GM03348 (cell line): ENCODE results near the gene SYNGR3.
"Not testable (repeated sequence)": the region's sequence is repeated elsewhere in the genome, so short reads cannot be mapped to it uniquely, and the experiment has no call there.

Experiments used
- DNase-seq: peaks from one replicate; pipeline ENCODE4 v3.0.0; 2012; ENCODE audit warnings: low spot score

Gene SYNGR3

GRCh38 chr16:1989209-1990100 is at the start of gene SYNGR3:
Gene SYNGR3 (plus strand): TSS chr16:1989970. CDS start chr16:1990103, 133 bp downstream.
- DNase-seq, result peak; percentile 47

DNA sequence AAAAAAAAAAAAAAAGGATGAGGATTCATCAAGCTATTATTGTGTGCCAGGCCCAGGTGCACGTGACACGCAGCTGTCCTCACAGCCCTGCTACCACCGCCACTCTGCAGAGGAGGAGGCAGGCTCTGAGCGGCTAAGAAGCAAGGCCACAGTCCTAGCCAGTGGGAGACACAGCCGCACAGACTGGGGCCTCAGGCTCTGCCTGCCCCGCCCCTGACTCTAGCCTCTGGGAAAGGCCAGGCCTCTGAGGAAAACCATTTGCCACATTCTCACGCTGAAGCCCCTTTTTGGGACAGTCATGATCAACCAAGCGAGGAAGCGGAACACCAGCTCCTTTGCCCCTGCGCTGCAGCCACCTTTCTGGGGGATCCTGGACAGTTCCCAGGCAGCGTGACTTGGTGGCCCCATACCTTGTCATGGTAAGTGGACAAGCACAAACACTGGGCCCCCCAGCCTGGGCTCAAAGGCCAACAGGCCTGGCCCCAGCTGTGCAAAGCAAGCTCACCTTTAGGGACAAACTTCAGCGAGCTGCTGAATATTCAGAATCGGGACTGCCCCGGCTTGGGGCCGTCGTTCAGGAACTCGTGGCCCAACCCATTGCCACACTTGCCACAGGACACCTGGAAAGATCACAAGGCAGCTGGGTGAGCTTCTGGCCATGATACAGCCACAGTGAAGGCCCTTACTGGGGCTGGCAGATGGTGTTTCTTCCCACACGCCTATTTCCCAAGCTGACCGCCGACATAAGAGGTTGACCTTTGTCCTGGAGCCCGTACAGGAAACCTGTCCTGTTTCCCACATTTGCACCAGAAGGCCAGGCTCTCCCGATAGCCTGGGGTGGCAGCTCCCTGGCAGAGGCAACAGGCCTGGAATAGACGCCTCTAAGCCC is 49.3 kb upstream of the SYNGR3 start:
- no peak for DNase-seq

- DNase-seq, result no peak
Measured at GRCh38 chr16:1941162-1942046, 48.4 kb upstream of the SYNGR3 start.

DNA sequence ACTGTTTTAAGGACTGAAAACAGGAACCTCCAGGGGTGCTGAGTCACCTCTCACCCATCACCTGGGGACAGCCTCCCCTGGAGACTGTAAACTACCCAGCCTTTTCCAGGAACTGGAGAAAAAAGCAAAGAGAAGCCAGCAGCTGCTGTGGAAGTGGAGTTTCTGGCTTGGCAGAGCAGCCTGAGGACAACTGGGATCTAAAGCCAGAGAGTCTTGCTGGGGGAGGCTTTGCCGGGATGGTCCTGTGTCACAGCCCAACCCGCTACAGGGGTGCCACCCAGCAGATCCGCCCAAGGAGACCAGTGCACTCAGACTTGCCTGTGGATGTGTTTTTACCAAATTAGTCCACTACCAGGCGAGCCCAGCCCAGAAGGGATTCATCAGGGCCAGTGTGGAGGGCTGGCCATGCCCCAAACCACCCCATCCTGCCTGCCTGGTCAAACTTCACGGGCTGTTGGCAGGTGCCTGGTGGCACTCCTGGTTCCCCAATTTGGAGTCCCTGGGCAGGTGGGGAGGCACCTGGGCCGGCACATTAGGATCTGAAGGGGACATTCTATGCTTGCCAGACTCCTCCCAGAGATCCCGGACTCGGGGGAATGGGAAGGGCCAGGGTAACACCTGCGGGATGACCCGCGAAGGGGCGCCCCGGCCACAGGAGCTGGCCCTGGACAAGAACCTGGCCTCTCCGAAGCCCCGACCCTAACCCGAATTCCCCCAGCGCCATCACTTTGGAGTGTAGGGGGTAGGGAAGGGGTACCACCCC is 47.5 kb upstream of the SYNGR3 start:
- no peak for DNase-seq

DNA sequence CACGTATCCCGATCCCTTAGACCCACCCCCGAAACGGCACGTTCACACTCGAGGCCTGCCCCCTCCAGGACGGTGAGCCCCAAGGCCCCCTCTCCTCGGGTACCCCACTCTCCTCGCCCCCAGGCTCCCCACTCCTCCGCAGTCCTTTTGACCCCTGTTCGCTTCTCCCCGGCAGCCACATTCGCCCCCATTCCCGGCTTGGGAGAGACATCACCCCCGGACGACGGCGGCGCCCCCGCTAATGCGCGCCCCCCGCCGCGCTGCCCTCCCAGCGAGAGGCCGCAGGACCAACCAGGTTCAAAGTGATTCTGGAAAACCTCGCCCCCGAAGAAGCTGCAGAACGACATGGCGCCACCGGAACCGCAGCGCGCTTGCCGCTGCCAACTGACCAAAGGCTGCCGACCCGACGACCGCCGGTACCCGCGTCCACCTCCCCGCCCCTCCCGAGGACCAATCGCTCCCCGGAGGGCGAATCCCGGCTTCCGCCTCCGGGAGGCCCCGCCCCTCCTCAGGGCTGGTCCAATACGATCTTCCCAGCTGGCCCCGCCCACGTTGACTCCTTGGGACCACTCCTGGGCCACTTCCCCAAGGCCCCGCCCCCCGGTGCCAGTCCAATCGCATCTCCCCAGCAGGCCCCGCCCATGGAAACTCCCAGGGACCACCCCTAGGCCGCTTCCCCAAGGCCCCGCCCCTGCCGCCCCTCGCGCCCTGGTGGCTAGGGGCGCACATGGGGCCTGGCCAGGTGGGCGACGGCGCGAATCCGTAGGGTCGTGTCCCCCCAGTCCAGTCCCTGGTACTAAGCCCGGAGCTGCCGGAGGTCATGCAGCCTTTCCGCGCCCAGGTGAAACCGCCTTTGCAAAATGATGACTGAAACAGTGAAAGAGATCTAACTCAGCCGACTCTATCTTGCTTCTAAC is 46.7 kb upstream of the SYNGR3 start, which contains the start of gene MSRB1:
Gene MSRB1, minus strand, starts transcription at position 390 of the 917 bp plus-strand sequence. Its CDS starts 43 bp downstream, at position 347.
- peak; percentile 100 for DNase-seq

DNA sequence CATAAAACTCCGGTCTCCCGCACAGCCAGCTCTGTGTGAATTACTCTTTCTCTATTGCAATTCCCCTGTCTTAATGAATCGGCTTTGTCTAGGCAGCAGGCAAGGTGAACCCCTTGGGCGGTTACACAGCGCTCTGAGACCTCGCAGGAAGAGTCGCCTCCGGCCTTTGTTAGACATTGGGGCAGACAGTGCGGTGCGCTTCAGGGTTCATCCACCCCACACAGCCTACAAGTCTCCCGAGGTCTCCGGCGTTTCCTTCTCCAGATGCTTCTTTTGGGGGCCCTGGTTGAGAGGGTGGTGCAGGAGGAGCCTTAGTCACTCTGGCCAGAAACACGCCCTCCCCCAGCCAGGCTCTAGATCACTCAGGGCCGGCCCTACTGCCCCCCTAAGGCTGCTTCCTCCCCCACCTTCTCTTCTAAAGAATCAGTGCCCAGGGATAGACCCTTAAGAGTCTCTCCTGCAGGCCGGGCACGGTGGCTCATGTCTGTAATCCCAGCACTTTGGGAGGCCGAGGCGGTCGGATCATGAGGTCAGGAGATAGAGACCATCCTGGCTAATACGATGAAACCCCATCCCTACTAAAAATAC is 45.1 kb upstream of the SYNGR3 start:
- DNase-seq, result no peak

GRCh38 chr16:1945559-1946391 is 44.0 kb upstream of the SYNGR3 start:
- DNase-seq, result no peak

- DNase-seq, result no peak
Measured at GRCh38 chr16:1946495-1947368, 43.0 kb upstream of the SYNGR3 start.

DNA sequence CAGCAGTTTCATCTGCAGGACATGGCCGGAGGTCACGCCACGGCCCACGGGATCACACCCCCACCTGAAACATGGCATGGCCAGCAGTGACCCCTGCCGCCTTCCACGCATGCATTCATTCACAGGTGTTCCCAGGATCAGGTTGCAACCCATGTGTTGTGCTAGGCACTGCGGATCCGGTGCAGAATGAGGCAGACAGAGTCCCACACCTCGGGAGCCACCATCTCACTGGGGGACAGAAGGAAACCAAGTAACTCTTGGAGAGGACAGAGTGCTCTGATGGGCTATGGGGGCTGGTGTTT is 42.5 kb upstream of the SYNGR3 start:
- no peak for DNase-seq

- DNase-seq, result no peak
Measured at GRCh38 chr16:1949507-1949906, 40.3 kb upstream of the SYNGR3 start.

DNA sequence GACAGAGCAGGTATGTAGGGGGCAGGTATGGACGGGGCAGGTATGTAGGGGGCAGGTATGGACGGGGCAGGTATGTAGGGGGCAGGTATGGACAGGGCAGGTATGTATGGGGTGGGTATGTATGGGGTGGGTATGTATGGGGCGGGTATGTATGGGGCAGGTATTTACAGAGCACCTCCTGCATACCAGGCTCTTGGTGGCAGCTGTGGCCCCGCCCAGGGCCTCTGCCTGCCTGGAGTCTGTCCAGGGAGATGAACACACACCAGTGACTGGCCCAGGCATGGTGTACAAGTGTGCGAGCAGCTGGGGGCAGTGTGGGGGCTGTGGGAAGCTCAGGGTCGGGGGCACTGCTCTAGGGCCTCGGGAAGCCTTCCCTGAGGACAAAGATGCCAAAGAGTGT is 39.7 kb upstream of the SYNGR3 start:
- no peak for DNase-seq

DNA sequence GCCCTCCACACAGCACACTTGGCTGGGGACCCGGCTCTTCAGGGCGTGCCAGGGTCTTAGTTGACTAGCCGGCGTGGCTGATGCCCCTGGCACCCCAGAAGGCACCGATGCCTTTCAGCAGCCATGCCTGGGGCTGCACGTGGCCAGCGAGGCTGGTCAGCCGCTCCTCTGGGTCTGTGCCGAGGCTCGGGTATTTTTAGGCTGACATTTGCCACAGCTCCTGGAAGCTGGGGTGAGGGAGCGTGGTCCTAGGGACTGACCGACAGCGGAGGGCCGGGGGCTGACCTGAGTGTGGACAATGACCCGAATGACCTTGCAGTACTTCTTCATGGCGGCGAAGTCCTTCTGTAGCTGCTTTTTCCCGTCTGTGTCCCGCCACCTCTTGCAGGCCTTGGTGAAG is 39.2 kb upstream of the SYNGR3 start:
- DNase-seq, result no peak

- no peak for DNase-seq
Measured at GRCh38 chr16:1953734-1954133, 36.0 kb upstream of the SYNGR3 start.

DNA sequence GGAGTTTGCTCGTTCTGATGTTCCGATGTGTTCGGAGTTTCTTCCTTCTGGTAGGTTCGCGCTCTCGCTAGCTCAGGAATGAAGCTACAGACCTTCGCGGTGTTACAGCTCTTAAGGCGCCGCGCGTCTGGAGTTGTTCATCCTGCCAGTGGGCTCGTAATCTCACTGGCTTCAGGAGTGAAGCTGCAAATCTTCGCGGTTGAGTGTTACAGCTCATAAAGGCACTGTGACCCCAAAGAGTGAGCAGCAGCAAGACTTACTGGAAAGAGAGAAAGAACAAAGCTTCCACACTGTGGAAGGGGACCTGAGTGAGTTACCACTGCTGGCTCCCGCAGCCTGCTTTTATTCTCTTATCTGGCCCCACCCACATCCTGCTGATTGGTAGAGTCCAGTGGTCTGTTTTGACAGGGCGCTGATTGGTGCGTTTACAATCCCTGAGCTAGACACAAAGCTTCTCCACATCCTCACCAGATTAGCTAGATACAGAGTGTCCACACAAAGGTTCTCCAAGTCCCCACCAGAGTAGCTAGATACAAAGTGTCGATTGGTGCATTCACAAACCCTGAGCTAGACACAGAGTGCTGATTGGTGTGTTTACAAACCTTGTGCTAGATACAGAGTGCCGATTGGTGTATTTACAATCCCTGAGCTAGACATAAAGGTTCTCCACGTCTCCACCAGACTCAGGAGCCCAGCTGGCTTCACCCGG is 32.2 kb upstream of the SYNGR3 start:
- DNase-seq, result not testable (repeated sequence)

DNA sequence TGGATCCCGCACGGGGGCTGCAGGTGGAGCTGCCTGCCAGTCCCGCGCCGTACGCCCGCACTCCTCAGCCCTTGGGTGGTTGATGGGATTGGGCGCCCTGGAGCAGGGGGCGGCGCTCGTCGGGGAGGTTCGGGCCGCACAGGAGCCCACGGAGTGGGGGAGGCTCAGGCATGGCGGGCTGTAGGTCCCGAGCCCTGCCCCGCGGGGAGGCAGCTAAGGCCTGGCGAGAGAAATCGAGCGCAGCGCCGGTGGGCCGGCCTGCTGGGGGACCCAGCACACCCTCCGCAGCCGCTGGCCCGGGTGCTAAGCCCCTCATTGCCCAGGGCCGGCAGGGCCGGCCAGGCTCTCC is 31.7 kb upstream of the SYNGR3 start:
- not testable (repeated sequence) for DNase-seq

GRCh38 chr16:1958715-1959268 is 31.0 kb upstream of the SYNGR3 start:
- no peak for DNase-seq
